Adipose tissue (tissue), 3 donors: ENCODE results near the gene CRAMP1. TPM values are rescaled to one million over a fixed set of nuclear protein-coding genes. Genes with fewer than 3 reads are reported as not detected.
"Not testable (repeated sequence)": the region's sequence is repeated elsewhere in the genome, so short reads cannot be mapped to it uniquely, and the experiment has no call there.

Experiments used
- H3K27ac ChIP-seq: one replicate; pipeline ENCODE4 v1.5.1; 2013; ENCODE audit warnings: low read depth, low read length
- WGBS, 3 donors: extraction: QIAGEN DNeasy Blood & Tissue Kit; methylation state at CpG; one replicate each; pipeline ENCODE4 v1.1.7; 2013; 5-methylcytosine and 5-hydroxymethylcytosine counted together
- polyA plus RNA-seq, 3 donors: library from polyadenylated mRNA; stranded (reverse); fragments of 200-250 nt; gene quantifications; one replicate each; pipeline ENCODE4 v1.2.3, GENCODE V29; 2013
- donor health status: healthy with polysubstance abuse.
- donor health status: Bipolar disorder and iron deficiency.
- donor health status: healthy.

The CRAMP1 gene
- polyA plus RNA-seq, 3 donors, result 4.1 to 9.3 (median 7.1) TPM

- not testable (repeated sequence) for H3K27ac ChIP-seq
- 78 to 92% (median 80%) methylated on average over 5 of the region's 5 CpGs for WGBS, 3 donors
Measured at GRCh38 chr16:1595511-1595910, 16.6 kb upstream of the CRAMP1 start.

DNA sequence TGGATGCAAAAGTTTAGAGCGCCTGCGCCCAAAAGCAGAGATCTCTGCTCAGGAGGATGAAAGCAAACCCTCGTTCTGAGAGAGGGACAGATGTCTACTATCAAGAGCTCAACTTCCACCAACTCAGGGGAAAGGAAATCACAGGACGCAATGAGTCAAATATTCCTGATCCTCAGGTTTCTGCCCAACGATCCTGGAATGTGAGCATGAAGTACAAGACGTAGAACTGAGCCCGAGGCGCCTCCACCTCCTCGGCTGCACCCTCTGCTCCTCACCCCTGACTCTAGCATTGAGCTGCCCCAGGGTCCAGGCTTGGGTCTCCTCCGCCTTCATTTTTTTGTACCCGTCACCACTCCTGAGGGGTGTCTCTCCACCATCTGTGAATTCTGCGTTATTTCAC, 15.6 kb upstream of the CRAMP1 start:
- H3K27ac ChIP-seq, result no peak overlapping the region
- 89 to 92% (median 92%) methylated on average over 12 of the region's 12 CpGs for WGBS, 3 donors

DNA sequence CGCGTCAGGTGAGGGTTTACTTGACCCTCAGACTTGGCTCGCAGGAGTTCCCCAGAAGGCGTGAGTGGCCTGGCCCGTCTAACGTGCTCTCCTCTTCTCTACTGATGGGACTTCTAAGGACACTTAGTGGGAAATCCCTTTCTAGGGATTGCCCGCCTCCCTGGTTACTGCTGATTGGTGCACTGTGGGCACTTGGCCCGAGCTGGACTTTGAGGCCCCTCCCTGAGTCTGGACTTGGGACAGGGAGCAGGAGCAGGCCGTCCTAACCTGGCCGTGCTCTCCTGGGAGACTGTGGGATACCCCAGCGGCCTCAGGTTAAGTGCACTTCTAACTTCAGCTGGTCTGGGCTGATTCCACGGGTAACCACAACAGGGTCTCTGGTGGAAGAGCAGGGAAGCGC, 15.0 kb upstream of the CRAMP1 start:
- H3K27ac ChIP-seq, result no peak overlapping the region
- WGBS, 3 donors, result 88 to 92% (median 91%) methylated on average over 13 of the region's 13 CpGs

- no peak overlapping the region for H3K27ac ChIP-seq
- WGBS, 3 donors, result 90 to 92% (median 92%) methylated on average over 7 of the region's 7 CpGs
Measured at GRCh38 chr16:1601031-1601430, 11.1 kb upstream of the CRAMP1 start.

GRCh38 chr16:1601489-1601888, 10.7 kb upstream of the CRAMP1 start:
- H3K27ac ChIP-seq, result no peak overlapping the region
- 94 to 96% (median 95%) methylated on average over 6 of the region's 6 CpGs for WGBS, 3 donors

GRCh38 chr16:1602285-1602684, 9.9 kb upstream of the CRAMP1 start:
- WGBS, 3 donors, result 91 to 94% (median 94%) methylated on average over 20 of the region's 20 CpGs

DNA sequence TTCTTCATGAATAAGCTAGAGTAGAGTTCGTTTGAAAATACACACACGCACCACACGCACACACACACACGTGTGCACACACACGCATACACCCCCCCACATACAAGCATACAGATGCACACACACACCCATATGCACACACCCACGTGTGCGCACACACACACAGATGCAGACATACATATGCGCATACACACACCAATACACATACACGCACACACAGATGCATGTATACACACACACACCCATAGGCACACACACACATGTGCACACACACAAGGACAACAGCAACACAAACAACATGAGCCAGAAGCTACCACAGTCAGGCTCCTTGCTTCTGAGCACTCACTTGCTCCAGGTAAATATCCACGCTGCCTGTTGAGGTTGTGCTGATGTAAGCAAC, 5.4 kb upstream of the CRAMP1 start:
- H3K27ac ChIP-seq, result no peak overlapping the region
- WGBS, 3 donors, result 93 to 95% (median 95%) methylated on average over 10 of the region's 10 CpGs

More at GRCh38 chr16:1602285-1602684, 9.9 kb upstream of the CRAMP1 start:
- no peak overlapping the region for H3K27ac ChIP-seq

GRCh38 chr16:1607971-1608370, 4.2 kb upstream of the CRAMP1 start:
- WGBS, 3 donors, result 81 to 93% (median 81%) methylated on average over 6 of the region's 6 CpGs

GRCh38 chr16:1610071-1610898, 1.9 kb upstream of the CRAMP1 start:
- WGBS, 3 donors, result 0 to 2% (median 2%) methylated on average over 79 to 90 of the region's 90 CpGs
- no peak overlapping the region for H3K27ac ChIP-seq

More at GRCh38 chr16:1607971-1608370, 4.2 kb upstream of the CRAMP1 start:
- no peak overlapping the region for H3K27ac ChIP-seq

- WGBS, 3 donors, result 1 to 4% (median 2%) methylated on average over 54 to 60 of the region's 60 CpGs
- peak overlapping the region; percentile 55 for H3K27ac ChIP-seq
Measured at GRCh38 chr16:1610899-1611632, 1.1 kb upstream of the CRAMP1 start.

GRCh38 chr16:1613211-1613622, 1.1 kb downstream of the CRAMP1 start:
- 0 to 2% (median 2%) methylated on average over 20 of the region's 20 CpGs for WGBS, 3 donors
- H3K27ac ChIP-seq, result no peak overlapping the region

DNA sequence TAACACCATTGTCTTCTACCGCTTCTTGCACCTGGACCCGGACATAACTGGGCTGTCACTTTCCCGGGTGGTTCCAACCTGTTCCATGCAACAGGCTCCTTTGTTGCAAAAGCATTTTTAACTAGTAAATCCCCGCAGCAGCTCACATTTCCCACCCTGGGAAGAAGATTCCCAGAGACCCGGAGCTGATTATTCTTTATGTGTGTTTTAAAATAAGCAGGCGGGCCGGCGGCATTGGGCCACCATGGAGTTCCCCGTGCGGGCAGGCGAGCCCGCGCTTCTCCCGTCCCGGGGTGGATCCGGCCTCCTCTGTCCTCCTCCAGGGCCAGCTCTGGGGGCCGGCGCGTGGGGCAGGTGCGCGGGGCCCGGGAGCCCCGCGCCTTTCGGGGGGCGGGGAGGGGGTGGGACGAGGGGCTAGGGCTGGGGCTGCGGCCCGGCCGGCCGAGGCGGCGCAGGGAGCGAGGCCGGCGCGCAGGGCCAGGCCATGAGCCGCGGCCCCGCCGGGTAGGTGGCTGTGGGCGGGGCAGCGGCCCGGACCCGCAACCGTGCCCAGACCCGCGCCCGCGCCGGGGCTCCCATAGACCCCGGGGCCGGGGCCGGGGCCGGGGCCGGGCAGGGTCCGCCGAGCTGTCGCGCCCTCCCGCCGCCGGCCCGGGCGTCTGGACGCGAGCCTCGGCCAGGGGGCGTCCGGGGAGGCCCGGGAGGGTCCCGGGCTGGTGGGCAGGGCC, 1.7 kb downstream of the CRAMP1 start:
- 1% methylated on average over 19 to 72 of the region's 72 CpGs for WGBS, 3 donors
- no peak overlapping the region for H3K27ac ChIP-seq

- WGBS, 3 donors, result 2% methylated on average over 34 to 80 of the region's 80 CpGs
Measured at GRCh38 chr16:1614456-1615102, 2.4 kb downstream of the CRAMP1 start.

GRCh38 chr16:1615761-1616160, 3.6 kb downstream of the CRAMP1 start:
- H3K27ac ChIP-seq, result no peak overlapping the region
- WGBS, 3 donors, result 58 to 79% (median 60%) methylated on average over 9 of the region's 9 CpGs

More at GRCh38 chr16:1614456-1615102, 2.4 kb downstream of the CRAMP1 start:
- peak overlapping the region; percentile 29 for H3K27ac ChIP-seq

DNA sequence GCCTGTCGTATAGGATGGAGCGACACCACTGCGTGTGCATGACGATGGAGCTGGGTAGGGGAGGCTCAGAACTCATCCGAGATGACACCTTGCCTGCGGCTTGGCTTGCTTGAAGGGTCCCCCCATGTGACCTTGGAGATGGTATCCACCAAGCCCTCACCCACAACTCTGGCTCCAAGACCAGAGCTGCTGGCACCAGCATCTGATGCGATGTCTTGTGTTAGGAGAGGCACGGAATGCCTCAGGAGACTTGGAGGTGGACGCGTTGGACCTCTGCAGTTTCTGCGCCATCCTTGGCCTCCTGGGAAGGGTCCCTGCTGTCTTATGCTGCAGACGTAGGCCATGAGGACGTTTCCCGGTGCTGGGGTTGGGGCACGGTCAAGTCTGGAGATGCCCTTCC, 7.8 kb downstream of the CRAMP1 start:
- no peak overlapping the region for H3K27ac ChIP-seq
- 88 to 93% (median 91%) methylated on average over 15 of the region's 15 CpGs for WGBS, 3 donors

DNA sequence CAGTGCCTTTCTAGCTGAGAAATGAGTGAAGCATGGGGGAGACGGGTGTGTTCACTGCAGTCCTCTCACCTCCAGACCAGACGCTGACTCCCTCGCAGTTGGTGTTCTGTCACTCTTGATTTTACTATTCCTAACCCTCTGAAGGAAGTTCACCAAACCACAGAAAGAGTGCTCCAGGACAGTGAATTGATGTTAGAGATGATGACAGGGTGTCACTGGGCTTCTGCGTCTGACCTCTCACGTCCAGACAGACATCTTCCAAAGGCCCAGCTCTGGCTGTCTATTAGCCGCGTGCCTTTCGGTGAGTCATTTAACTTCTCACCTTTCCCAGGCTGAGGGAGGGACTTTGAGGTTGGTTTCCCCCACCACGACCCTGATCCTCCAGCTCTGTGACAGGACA, 8.2 kb downstream of the CRAMP1 start:
- H3K27ac ChIP-seq, result no peak overlapping the region
- WGBS, 3 donors, result 86 to 92% (median 87%) methylated on average over 9 of the region's 9 CpGs

DNA sequence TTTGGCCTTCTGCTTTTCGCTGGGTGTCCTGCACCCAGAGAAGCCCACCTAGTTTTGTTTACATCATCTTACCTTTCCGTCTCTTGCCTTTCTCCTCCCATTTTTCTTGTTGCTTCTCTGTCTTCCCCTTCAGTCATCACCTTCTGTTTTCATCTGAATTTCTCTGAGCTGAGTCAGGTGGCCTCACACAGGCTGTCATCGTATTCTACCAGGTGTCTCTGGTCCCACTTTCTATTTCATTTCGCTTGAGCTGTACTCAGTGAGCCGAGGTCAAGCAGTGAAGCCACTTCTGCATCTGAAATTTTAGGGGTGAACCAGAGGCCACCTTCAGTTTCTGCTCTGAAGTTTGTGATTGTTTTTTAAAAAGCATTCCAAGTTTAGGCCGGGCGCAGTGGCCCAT, 9.7 kb downstream of the CRAMP1 start:
- 90 to 95% (median 91%) methylated on average over 7 of the region's 7 CpGs for WGBS, 3 donors
- no peak overlapping the region for H3K27ac ChIP-seq

DNA sequence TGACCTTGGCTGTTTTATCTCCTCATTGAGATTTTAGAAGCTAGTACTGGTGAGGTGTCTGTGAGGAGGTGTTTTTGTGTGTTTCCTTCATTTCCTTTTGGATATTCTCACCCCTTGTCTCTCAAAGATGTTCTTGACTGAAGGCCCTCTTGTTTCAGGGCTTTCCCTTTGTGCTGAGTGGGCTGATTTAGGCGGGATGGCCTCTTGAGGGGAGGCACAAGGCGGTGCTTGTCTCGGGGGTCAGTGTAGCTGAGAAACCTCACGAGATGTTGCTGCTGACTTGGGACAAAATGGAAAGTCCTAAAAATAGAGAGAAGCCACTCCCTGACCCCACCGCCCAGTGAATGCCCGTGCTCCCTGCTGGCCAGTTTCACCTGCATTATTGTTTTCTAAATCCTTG, 14.2 kb downstream of the CRAMP1 start:
- 84 to 89% (median 86%) methylated on average over 6 of the region's 6 CpGs for WGBS, 3 donors
- no peak overlapping the region for H3K27ac ChIP-seq
